ENCODE data around the gene SNRNP70. TPM values are rescaled to one million over a fixed set of nuclear protein-coding genes. Genes with fewer than 3 reads are reported as not detected.
"Not testable (repeated sequence)": the region's sequence is repeated elsewhere in the genome, so short reads cannot be mapped to it uniquely, and the experiment has no call there.

Gene SNRNP70
- total and polyA plus RNA-seq, 2 donors (not counting 1 experiment from before 2014, with no cell fraction given): 72.2 to 142 TPM

- H3K4me3 ChIP-seq (replicated peaks in 1 of 4; ENCODE audit: control extremely low read depth in 1 of 4, insufficient read depth in 1 of 4, low read depth in 3 of 4, low read length in 4 of 4); H3K79me2 ChIP-seq (ENCODE audit: control insufficient read depth, insufficient read depth, low read length); H3K4me1 ChIP-seq (ENCODE audit: control insufficient read depth, extremely low read depth, insufficient read depth, low read length); H3K27me3 ChIP-seq (ENCODE audit: control insufficient read depth, insufficient read depth, low read length); H3K27ac ChIP-seq (ENCODE audit: insufficient read depth, low read length); H3K9me3 ChIP-seq (ENCODE audit: control insufficient read depth, insufficient read depth, low read depth, low read length); H2AFZ ChIP-seq (ENCODE audit: low read length); H3K36me3 ChIP-seq (ENCODE audit: control insufficient read depth, insufficient read depth, low read length); H4K20me1 ChIP-seq (ENCODE audit: control insufficient read depth, extremely low read depth, insufficient read depth, low read length); H3K9ac ChIP-seq (ENCODE audit: insufficient read depth, low read length); H3K4me2 ChIP-seq (ENCODE audit: extremely low read depth, insufficient read depth, low read length): not testable (repeated sequence)
- peak; percentile 42 to 86 for DNase-seq (ENCODE audit: low read depth in 2 of 2)
These were observed 34.7 kb upstream of the SNRNP70 start for GRCh38 chr19:49050376-49051033.

- peak; percentile 20 to 59 for DNase-seq (ENCODE audit: low read depth in 2 of 2)
- peak overlapping the region; percentile 16 for H3K9ac ChIP-seq (ENCODE audit: insufficient read depth, low read length)
- peak overlapping the region; percentile 8 for H3K27ac ChIP-seq (ENCODE audit: insufficient read depth, low read length)
These were observed 28.9 kb upstream of the SNRNP70 start for GRCh38 chr19:49056101-49056901.

GRCh38 chr19:49056902-49057596, 28.2 kb upstream of the SNRNP70 start:
- Histone ChIP-seq H3K4me2 (ENCODE audit: extremely low read depth, insufficient read depth, low read length) (peak overlapping the region; percentile 94), H2AFZ (ENCODE audit: low read length) (peak overlapping the region; percentile 62), H3K4me3 (replicated peaks in 1 of 4; ENCODE audit: control extremely low read depth in 1 of 4, insufficient read depth in 1 of 4, low read depth in 3 of 4, low read length in 4 of 4) (peak overlapping the region; percentile 45 to 64 (median 52))
- not testable (repeated sequence) for H3K79me2 ChIP-seq (ENCODE audit: control insufficient read depth, insufficient read depth, low read length); H3K36me3 ChIP-seq (ENCODE audit: control insufficient read depth, insufficient read depth, low read length); H3K4me1 ChIP-seq (ENCODE audit: control insufficient read depth, extremely low read depth, insufficient read depth, low read length); DNase-seq (ENCODE audit: low read depth in 2 of 2); H3K27me3 ChIP-seq (ENCODE audit: control insufficient read depth, insufficient read depth, low read length); H3K9me3 ChIP-seq (ENCODE audit: control insufficient read depth, insufficient read depth, low read depth, low read length); H3K9ac ChIP-seq (ENCODE audit: insufficient read depth, low read length); H3K27ac ChIP-seq (ENCODE audit: insufficient read depth, low read length); H4K20me1 ChIP-seq (ENCODE audit: control insufficient read depth, extremely low read depth, insufficient read depth, low read length)

More at GRCh38 chr19:49056101-49056901, 28.9 kb upstream of the SNRNP70 start:
- no peak for TF ChIP-seq EZH2 (IDR thresholded peaks at IDR 0.05; ENCODE audit: low read length, missing control alignments)
- peak; percentile 16 to 24 for TF ChIP-seq CTCF (conservative IDR thresholded peaks at IDR 0.05 in 1 of 2, IDR thresholded peaks at IDR 0.05 in 1 of 2; ENCODE audit: low read depth in 1 of 2, low read length in 2 of 2)
- Histone ChIP-seq H3K36me3 (ENCODE audit: control insufficient read depth, insufficient read depth, low read length) (no peaks in the 10 kb centered on the region), H3K4me1 (ENCODE audit: control insufficient read depth, extremely low read depth, insufficient read depth, low read length) (peaks cover 2% of the 10 kb centered on the region), H4K20me1 (ENCODE audit: control insufficient read depth, extremely low read depth, insufficient read depth, low read length) (no peaks in the 10 kb centered on the region), H3K27me3 (ENCODE audit: control insufficient read depth, insufficient read depth, low read length) (no peaks in the 10 kb centered on the region), H3K4me2 (ENCODE audit: extremely low read depth, insufficient read depth, low read length) (peak overlapping the region; percentile 94), H3K9me3 (ENCODE audit: control insufficient read depth, insufficient read depth, low read depth, low read length) (no peaks in the 10 kb centered on the region), H2AFZ (ENCODE audit: low read length) (peak overlapping the region; percentile 62), H3K4me3 (replicated peaks in 1 of 4; ENCODE audit: control extremely low read depth in 1 of 4, insufficient read depth in 1 of 4, low read depth in 3 of 4, low read length in 4 of 4) (peak overlapping the region; percentile 45 to 64 (median 52)), H3K79me2 (ENCODE audit: control insufficient read depth, insufficient read depth, low read length) (no peaks in the 10 kb centered on the region)
